GM10266 (cell line): ENCODE data around the gene MYEOV.

Experiments used
- DNase-seq: peaks from one replicate; pipeline ENCODE4 v3.0.0; 2012; ENCODE audit errors: extremely low spot score
- TF ChIP-seq, protein P1 (sequence below): IDR thresholded peaks from 2 replicates; pipeline ENCODE4 v1.5.1; 2012; ENCODE audit warnings: mild to moderate bottlenecking, low read depth; ENCODE audit not compliant: control insufficient read depth, insufficient read depth; ENCODE audit errors: missing control alignments

The MYEOV gene

DNA sequence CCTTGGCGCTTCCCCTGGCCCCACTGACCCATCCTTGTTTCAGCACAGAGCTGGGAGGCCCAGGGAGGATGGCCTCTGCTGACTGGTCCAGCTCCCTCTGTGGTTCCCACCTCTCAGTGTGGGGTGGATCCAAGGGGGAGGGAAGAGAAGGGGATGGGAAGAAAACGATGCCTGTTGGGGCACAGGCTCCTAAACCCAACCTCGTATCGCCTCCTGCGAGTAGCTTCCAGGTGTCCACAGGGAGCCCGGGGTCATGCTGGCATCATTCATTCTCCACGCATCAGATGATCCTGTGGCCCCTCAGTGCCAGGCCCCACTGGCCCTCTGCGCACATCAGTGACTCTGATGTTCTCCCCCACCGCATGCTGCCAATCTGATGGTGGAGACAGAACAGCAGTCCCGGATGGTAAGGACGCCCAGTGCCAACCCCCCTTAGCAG is 5.1 kb downstream of the MYEOV start:
- no peak for DNase-seq
- TF ChIP-seq, protein P1, sequence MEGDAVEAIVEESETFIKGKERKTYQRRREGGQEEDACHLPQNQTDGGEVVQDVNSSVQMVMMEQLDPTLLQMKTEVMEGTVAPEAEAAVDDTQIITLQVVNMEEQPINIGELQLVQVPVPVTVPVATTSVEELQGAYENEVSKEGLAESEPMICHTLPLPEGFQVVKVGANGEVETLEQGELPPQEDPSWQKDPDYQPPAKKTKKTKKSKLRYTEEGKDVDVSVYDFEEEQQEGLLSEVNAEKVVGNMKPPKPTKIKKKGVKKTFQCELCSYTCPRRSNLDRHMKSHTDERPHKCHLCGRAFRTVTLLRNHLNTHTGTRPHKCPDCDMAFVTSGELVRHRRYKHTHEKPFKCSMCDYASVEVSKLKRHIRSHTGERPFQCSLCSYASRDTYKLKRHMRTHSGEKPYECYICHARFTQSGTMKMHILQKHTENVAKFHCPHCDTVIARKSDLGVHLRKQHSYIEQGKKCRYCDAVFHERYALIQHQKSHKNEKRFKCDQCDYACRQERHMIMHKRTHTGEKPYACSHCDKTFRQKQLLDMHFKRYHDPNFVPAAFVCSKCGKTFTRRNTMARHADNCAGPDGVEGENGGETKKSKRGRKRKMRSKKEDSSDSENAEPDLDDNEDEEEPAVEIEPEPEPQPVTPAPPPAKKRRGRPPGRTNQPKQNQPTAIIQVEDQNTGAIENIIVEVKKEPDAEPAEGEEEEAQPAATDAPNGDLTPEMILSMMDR = no peak

DNA sequence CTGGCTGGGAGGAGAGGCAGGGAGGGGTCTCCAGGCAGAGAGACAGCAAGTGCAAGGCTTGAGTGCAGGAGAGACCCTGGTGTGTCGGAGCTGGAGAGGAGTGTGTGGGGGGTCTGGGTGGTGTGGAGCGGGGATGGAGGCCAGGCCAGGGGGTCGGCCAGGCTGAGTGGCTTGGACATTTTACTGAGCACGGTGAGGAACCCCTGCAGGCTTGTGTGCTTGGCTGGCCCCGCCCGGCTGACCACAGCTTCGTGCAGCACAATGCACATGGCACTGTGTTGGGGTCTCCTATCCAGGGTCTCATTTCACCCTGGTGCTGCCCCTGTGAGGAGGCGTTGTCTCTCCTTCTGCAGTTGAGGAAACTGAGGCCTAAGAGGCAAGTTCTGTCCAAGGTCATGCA is 5.6 kb downstream of the MYEOV start:
- no peak for DNase-seq

DNA sequence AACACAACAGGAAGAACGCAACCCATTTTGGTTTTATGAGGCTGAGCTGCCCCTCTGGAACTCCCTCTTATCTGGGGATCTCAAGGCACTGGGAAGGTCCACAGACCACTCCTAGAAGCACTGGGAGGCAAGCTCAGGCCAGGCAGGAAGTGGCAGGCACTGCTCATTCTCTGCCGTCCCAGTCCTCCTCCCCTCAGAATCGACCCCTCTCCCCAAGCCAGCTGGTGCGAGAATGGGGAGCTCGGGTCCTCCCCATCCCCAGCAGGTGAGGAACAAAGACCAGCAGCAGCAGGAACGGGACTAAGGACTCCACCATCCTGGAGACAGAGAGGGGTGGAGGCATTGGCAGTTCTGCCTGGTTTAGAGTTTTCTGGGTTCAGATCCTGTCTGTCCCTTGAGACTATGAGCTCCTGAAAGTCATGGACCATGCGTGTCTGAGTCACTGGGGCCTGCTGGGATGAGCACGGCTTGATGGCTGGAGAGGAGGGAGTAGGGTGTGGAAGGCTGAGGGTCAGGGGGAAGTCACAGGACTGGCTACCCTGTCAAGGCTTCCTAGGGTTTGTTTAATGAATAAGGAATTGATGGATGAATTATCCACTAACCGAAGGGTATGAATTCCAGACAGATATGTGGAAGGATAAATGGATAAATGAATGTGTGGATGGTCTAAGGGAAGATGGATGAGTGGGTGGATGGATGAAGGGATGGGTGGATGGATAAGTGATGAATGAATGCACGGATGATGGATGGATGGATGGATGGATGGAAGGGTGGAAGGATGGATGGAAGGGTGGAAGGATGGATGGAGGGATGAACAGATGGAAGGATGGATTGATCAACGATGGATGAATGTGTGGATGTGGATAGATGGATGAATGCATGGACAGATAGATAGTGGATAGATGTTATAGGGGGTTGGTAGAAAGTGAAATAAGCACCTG is 6.4 kb downstream of the MYEOV start:
- no peak for DNase-seq
- TF ChIP-seq, protein P1 = no peak

More for the DNA sequence above, 5.6 kb downstream of the MYEOV start:
- TF ChIP-seq, protein P1 = no peak

DNA sequence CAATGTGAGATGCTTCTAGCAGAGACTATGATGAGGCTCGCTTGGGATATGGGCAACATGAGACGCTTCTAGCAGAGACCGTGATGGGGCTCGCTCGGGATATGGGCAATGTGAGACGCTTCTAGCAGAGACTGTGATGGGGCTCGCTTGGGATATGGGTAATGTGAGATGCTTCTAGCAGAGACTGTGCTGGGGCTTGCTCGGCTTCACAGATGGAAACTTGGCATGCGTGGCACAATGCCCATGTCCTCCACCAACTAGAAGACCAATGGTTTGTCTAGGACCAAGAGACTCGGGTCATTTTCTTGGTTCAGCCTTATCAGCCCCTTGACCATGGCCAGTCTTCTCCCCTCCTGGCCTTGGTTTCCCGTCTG is 7.1 kb downstream of the MYEOV start:
- no peak for DNase-seq
- TF ChIP-seq, protein P1 = no peak

DNA sequence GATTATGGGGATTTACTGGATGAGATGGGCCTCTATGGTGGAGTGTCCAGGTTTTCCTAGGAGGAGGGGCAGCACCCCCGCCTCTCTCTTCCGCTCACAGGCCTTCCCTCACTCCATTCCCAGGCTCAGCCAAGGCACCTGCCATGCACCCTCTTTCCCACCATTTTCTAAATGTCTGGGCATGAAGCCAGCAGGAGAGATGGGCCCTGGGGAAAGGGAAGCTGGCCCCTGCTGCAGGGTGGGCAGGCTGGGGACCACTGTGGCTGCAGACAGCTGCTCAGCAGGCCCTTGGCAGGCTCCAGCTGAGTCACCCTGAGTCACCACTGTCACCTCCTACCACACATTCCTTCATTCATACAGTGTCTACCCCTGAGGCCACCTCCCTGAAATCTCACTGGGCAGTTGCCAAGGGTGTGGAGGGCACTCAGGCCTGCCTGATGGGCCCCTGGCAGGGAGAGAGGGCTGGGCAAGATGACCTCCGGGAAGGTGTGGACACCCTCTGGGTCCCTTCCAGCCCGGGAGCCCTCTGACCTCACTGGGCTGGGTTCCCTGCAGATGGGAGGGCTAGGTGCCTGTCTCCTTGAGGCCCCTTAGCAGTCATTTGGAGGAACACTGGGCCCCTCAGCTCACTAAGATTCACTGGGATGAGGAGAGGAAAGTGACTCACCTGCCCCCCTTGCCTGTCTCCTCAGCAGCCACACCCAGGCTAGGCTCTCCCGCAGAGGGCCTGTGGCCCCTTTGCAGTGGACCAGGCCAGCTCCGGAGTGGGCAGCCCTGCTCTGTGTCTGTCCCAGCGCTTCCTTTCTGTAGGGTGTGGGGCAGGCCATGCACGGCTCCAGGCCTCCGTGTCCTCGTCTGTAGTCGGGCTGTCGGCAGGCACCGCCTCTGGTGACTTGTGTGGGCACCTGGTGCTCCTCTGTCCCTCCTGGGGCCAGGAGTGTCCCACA is 7.8 kb downstream of the MYEOV start:
- DNase-seq = no peak
- TF ChIP-seq, protein P1 = no peak

DNA sequence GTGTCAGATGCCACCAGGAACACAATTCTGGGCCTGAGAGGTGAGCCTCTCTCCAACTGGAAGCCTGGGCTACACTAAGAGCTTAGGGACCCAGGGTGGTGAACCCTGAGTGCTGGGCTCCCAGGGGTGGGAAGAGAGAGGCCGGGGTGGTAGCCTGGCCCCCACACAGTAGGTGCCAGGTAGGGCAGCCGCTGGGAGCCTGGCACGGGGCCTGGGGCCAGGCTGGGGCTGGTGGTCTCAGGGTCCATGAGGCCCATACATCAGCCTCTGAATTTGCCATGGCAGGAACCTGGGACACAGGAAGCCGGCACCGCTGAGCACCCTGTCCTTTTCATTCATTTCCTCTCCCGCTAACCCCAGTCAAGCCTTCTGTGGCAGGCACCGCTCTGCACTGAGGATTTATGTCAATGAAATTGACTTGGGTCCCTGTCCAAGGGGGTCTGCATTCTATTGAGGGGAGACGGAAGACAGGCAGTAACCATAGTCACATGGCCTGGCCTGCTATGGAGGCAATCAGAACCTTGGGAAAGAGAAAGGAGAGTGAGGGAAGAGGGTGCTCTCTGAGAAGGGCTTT is 8.6 kb downstream of the MYEOV start:
- TF ChIP-seq, protein P1 = no peak
- DNase-seq = no peak
